Measurements from ENCODE around the gene CAMTA1.

DNA sequence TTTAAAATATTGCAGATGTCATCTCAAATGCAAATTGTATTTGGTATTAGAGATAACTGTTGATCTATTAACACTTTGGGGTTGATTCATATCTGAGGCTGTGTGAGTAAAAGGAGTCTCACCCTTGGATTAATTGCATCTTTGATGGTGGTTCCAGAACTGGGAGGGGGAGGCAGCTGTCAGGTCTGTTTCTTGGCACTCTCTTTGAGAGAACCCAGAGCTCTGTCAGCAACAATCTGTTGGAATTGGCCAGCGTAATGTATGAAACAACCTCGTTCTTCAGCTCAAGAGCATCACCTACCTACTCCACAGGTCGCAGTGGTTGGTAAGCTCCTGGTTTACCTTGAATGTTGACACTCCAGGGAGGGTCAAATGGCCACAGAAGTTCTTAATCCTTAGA is 424.1 kb downstream of the CAMTA1 start:
- TF ChIP-seq, protein P1, sequence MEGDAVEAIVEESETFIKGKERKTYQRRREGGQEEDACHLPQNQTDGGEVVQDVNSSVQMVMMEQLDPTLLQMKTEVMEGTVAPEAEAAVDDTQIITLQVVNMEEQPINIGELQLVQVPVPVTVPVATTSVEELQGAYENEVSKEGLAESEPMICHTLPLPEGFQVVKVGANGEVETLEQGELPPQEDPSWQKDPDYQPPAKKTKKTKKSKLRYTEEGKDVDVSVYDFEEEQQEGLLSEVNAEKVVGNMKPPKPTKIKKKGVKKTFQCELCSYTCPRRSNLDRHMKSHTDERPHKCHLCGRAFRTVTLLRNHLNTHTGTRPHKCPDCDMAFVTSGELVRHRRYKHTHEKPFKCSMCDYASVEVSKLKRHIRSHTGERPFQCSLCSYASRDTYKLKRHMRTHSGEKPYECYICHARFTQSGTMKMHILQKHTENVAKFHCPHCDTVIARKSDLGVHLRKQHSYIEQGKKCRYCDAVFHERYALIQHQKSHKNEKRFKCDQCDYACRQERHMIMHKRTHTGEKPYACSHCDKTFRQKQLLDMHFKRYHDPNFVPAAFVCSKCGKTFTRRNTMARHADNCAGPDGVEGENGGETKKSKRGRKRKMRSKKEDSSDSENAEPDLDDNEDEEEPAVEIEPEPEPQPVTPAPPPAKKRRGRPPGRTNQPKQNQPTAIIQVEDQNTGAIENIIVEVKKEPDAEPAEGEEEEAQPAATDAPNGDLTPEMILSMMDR (tag by site-specific recombination; IDR thresholded peaks at IDR 0.05): no peak
- TF ChIP-seq, protein P2, sequence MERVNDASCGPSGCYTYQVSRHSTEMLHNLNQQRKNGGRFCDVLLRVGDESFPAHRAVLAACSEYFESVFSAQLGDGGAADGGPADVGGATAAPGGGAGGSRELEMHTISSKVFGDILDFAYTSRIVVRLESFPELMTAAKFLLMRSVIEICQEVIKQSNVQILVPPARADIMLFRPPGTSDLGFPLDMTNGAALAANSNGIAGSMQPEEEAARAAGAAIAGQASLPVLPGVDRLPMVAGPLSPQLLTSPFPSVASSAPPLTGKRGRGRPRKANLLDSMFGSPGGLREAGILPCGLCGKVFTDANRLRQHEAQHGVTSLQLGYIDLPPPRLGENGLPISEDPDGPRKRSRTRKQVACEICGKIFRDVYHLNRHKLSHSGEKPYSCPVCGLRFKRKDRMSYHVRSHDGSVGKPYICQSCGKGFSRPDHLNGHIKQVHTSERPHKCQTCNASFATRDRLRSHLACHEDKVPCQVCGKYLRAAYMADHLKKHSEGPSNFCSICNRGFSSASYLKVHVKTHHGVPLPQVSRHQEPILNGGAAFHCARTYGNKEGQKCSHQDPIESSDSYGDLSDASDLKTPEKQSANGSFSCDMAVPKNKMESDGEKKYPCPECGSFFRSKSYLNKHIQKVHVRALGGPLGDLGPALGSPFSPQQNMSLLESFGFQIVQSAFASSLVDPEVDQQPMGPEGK (tag by site-specific recombination; IDR thresholded peaks at IDR 0.05): no peak
- no peak for TF ChIP-seq ZBTB8A (tag by site-specific recombination; IDR thresholded peaks at IDR 0.05)
- TF ChIP-seq YY1 (tag by site-specific recombination; IDR thresholded peaks at IDR 0.05): no peak
- TF ChIP-seq, protein P3, sequence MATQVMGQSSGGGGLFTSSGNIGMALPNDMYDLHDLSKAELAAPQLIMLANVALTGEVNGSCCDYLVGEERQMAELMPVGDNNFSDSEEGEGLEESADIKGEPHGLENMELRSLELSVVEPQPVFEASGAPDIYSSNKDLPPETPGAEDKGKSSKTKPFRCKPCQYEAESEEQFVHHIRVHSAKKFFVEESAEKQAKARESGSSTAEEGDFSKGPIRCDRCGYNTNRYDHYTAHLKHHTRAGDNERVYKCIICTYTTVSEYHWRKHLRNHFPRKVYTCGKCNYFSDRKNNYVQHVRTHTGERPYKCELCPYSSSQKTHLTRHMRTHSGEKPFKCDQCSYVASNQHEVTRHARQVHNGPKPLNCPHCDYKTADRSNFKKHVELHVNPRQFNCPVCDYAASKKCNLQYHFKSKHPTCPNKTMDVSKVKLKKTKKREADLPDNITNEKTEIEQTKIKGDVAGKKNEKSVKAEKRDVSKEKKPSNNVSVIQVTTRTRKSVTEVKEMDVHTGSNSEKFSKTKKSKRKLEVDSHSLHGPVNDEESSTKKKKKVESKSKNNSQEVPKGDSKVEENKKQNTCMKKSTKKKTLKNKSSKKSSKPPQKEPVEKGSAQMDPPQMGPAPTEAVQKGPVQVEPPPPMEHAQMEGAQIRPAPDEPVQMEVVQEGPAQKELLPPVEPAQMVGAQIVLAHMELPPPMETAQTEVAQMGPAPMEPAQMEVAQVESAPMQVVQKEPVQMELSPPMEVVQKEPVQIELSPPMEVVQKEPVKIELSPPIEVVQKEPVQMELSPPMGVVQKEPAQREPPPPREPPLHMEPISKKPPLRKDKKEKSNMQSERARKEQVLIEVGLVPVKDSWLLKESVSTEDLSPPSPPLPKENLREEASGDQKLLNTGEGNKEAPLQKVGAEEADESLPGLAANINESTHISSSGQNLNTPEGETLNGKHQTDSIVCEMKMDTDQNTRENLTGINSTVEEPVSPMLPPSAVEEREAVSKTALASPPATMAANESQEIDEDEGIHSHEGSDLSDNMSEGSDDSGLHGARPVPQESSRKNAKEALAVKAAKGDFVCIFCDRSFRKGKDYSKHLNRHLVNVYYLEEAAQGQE (tag by site-specific recombination; IDR thresholded peaks at IDR 0.05): no peak
- no peak for TF ChIP-seq ZNF623 (tag by site-specific recombination; IDR thresholded peaks at IDR 0.05)

Data from HEK293 (cell line).